ENCODE measurements around the gene NUDT1. TPM values are rescaled to one million over a fixed set of nuclear protein-coding genes. Genes with fewer than 3 reads are reported as not detected.

NUDT1 gene
- total RNA-seq, 1 experiment from 2014 or later, result 100 TPM

GRCh38 chr7:2225336-2225735 is 16.7 kb upstream of the NUDT1 start:
- Mint-ChIP-seq H3K4me1 (no peaks in the 10 kb centered on the region), H3K27me3 (ENCODE audit: low read depth) (no peaks in the 10 kb centered on the region), H3K4me3 (no peak overlapping the region), H3K9me3 (no peaks in the 10 kb centered on the region), H3K27ac (no peak overlapping the region), H3K36me3 (peaks cover 66% of the 10 kb centered on the region)
- TF ChIP-seq AR (CRISPR knock-in tag; IDR thresholded peaks at IDR 0.05) (no peak), ZNF138 (CRISPR knock-in tag; conservative IDR thresholded peaks at IDR 0.05) (no peak), NFE2L1 (CRISPR knock-in tag; IDR thresholded peaks at IDR 0.05) (no peak), ZNF416 (CRISPR knock-in tag; IDR thresholded peaks at IDR 0.05) (no peak), TEAD4 (CRISPR knock-in tag; IDR thresholded peaks at IDR 0.05) (no peak), SMAD3 (CRISPR knock-in tag; IDR thresholded peaks at IDR 0.05; ENCODE audit: borderline replicate concordance) (no peak), NR2C2 (CRISPR knock-in tag; IDR thresholded peaks at IDR 0.05) (no peak), OVOL2 (CRISPR knock-in tag; IDR thresholded peaks at IDR 0.05; ENCODE audit: borderline replicate concordance) (no peak), PRRX2 (CRISPR knock-in tag; IDR thresholded peaks at IDR 0.05) (no peak), IRF2 (CRISPR knock-in tag; IDR thresholded peaks at IDR 0.05; ENCODE audit: borderline replicate concordance, low read depth) (no peak), GRHL2 (CRISPR knock-in tag; IDR thresholded peaks at IDR 0.05; ENCODE audit: insufficient replicate concordance, severe bottlenecking) (no peak), PREB (CRISPR knock-in tag; IDR thresholded peaks at IDR 0.05; ENCODE audit: borderline replicate concordance) (no peak), ZNF263 (CRISPR knock-in tag; IDR thresholded peaks at IDR 0.05; ENCODE audit: low read depth) (no peak), ZNF121 (CRISPR knock-in tag; IDR thresholded peaks at IDR 0.05) (no peak), CREM (CRISPR knock-in tag; IDR thresholded peaks at IDR 0.05) (no peak), RELA (CRISPR knock-in tag; IDR thresholded peaks at IDR 0.05; ENCODE audit: borderline replicate concordance) (no peak), PRDM15 (CRISPR knock-in tag; IDR thresholded peaks at IDR 0.05) (no peak), GABPB1 (CRISPR knock-in tag; IDR thresholded peaks at IDR 0.05) (no peak)
- DNase-seq (ENCODE audit: low spot score), result no peak
- no peak for ATAC-seq
- CTCF ChIA-PET, result no interaction called here
- POLR2A ChIA-PET, result no interaction called here

GRCh38 chr7:2225830-2226229 is 16.2 kb upstream of the NUDT1 start:
- CTCF ChIA-PET, result no interaction called here
- no peak overlapping the region; the same call in 1 of the 2 replicates for H3K27ac Mint-ChIP-seq
- POLR2A ChIA-PET, result no interaction called here
- ATAC-seq, result no peak
- no peak for DNase-seq (ENCODE audit: low spot score)
- no peaks in the 10 kb centered on the region for H3K27me3 Mint-ChIP-seq (ENCODE audit: low read depth)
- H3K4me1 Mint-ChIP-seq, result no peaks in the 10 kb centered on the region
- H3K4me3 Mint-ChIP-seq, result no peak overlapping the region
- H3K9me3 Mint-ChIP-seq, result no peaks in the 10 kb centered on the region
- peaks cover 62% of the 10 kb centered on the region for H3K36me3 Mint-ChIP-seq
- TF ChIP-seq RELA (CRISPR knock-in tag; IDR thresholded peaks at IDR 0.05; ENCODE audit: borderline replicate concordance) (no peak), E2F4 (CRISPR knock-in tag; IDR thresholded peaks at IDR 0.05; ENCODE audit: borderline replicate concordance, low read depth) (no peak), IRF1 (CRISPR knock-in tag; IDR thresholded peaks at IDR 0.05) (no peak), MLX (CRISPR knock-in tag; IDR thresholded peaks at IDR 0.05) (no peak), CREB1 (CRISPR knock-in tag; IDR thresholded peaks at IDR 0.05) (no peak), CTCF (IDR thresholded peaks at IDR 0.05) (no peak), TEAD1 (CRISPR knock-in tag; IDR thresholded peaks at IDR 0.05) (no peak), SOX15 (CRISPR knock-in tag; IDR thresholded peaks at IDR 0.05) (no peak), ZNF263 (CRISPR knock-in tag; IDR thresholded peaks at IDR 0.05; ENCODE audit: low read depth) (no peak), TEAD4 (CRISPR knock-in tag; IDR thresholded peaks at IDR 0.05) (no peak), GABPB1 (CRISPR knock-in tag; IDR thresholded peaks at IDR 0.05) (no peak)
